ENCODE measurements around the gene AGPAT3.

The AGPAT3 gene

DNA sequence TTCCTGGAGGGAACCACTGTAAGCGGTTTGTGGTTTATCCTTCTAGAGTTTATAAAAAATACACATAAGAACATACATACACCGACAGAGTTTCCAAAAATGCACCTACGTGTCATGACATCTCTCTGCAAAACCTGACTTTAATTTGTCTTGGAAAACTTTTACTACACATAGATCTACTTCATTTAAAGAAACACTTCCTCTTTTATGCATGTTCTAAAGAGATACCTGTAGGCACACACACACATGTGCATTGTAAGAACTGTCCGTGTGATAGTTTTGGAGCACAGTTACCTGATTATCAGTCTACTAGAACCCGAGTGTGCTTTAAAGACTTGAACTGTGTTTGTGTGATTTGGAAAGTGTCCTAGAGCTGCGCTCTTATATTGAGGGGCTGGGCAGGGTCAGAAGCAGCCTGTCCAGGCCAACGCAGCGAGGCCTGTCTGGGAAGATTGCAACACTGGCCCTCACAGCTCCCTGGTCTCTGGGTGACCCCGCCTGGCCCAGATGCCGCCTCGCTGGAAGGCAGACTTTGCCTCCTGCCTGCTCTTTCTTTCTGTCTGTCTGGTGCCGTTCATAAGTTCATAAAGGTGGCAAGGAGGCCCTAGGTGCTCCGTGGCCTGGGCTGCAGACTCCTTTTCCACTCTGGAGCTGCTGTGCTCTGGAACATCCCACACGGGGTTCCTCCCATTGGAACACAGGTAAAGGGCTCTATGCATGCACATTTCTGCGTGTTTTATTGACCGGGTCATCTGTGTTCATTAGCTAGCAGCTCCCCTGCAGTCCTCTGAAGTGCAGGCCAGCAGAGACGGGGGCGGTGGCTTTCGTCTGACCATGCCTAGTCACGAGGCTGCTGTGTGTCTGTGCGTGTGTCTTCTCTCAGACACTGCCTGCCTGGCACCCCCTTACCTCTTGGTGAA lies 46.3 kb downstream of the AGPAT3 start:
- no peak for DNase-seq

DNA sequence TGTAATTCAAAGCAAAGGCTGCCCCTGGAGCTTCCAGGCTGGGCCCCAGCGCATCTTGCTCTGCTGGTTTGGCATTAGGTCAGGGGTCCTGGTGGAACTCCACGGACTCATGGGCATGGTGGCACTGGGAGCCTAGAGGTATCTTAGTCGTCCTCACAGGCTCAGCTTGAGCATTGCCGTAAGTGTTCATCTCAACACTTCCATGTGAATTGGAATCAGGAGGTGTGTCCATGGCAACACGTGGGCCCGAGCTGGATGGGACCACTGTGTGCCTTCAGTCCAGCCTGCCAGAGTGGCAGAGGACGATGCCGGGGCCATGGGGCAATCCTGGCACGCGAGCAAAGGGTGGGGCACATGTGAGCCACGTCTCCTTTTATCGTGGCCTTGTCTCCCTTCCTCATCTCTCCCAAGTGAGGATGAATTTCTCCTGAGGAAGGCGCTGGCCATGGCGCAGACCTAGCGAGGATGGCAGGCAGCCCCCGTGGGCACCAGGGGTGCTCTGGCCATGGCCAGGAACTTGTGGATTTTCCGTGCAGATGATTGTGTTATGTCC lies 47.0 kb downstream of the AGPAT3 start:
- DNase-seq = no peak

DNA sequence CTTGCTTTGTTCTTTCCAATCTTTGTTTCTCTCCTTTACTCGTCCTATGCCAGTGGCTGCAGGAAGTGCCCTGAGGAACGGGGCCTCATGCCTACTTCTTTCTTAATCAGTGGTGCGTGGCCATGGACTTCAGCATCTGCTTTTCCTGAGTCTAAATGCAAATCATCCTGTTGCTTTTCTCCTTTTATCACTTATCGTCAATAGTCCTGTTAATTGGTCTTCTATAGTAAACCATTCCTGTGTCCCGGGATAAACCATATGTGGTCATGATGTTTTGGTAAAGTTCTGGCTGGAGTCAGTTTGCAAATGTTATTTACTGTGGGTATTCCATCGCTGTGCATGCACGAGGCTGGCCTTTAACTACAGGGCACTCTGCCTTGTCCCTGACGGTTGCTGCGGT lies 47.5 kb downstream of the AGPAT3 start:
- DNase-seq = no peak

DNA sequence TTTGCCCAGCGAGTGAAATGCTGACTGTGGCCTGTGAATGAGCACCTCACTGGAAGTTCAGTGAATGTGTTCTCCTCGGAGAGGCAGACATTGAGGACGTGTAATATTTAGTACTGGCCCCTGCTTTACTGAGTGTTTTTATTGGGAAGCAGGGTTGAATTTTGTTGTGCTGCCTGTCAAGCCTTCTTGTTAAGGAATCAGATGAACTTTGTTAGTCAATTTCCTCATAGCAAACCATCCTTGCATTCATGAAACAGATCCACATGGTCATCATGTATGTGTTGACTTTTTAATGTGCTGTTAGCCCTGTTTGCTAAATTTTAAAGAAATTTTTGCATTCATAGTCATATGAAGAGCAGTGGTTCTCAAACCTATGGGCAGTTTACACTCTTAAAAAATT lies 47.9 kb downstream of the AGPAT3 start:
- no peak for DNase-seq

DNA sequence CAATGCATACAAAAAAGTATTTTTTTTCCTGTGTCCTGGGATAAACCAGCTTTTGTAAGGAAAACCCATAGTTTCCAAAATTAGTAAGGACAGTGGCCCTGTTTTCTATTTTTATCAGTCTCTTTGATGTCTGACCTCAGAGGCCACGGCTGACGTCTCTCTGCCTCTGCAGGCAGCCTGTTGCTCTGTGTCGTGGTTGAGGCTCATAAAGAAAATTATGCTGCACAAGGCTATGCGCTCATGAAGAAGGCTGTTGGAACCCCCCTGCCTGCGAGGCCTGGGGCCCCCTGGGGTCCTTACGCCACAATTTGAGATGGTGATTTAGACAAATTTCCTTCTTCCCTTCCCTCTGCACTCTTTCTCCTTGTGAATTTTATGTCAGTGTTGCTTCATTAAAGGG lies 48.9 kb downstream of the AGPAT3 start:
- no peak for DNase-seq

DNA sequence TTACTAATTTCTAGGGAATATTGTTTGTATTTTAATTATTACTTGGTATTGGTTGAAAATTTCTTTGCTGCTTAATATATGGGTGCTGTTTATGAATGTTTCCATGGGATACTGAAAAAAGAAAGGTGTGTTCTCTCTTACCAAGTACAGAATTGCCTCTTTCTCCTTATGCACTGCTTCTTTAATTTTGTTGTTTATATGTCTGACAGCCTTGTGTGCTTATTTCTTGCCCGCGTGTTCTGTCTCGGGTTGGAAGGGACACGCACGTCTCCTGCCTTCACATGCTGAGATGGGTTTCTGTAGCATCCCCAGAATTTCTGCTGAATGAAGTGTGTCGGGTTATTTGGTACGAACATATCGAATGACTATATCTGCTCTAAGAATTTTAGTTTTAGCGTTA lies 51.1 kb downstream of the AGPAT3 start:
- DNase-seq = no peak

DNA sequence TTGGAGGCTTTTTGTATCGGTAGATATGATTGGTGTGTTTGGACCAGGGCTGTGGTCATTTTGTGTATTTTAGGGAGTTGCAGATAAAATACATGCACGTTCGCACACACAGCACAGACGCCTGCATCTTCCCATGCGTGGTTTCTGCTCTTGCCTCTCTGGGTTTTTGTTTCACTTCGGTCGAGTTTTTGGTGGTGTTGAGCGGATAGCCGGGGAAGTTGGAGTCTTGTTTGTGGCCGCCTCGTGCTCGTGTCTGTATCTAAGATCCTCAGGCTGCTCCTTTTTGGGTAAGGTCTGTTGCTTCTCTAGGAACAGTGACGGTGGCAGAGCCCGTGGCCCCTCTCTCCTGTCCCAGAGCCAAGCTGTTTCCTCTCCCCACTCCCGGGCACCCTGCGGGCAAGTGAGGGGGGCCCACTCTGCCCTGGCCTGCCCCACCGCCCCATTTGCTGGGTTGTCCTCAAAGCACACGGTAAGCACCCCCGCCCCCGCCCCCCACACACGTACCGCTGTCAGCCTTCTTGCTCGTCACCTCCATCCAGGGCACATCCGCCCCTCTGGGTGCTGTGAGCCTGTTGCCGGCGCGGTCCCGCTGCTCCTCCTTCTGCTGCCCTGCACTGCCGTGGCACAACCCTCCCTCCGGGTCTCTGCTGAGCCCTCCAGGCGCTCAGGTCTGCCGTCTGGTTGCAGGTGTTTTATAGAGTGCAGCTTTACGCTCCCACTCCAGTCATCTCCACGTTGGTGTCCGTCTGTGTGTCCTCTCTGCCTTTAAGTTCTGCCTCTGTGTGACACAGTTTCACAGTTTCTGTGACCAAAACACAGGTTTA lies 51.9 kb downstream of the AGPAT3 start:
- no peak for DNase-seq

DNA sequence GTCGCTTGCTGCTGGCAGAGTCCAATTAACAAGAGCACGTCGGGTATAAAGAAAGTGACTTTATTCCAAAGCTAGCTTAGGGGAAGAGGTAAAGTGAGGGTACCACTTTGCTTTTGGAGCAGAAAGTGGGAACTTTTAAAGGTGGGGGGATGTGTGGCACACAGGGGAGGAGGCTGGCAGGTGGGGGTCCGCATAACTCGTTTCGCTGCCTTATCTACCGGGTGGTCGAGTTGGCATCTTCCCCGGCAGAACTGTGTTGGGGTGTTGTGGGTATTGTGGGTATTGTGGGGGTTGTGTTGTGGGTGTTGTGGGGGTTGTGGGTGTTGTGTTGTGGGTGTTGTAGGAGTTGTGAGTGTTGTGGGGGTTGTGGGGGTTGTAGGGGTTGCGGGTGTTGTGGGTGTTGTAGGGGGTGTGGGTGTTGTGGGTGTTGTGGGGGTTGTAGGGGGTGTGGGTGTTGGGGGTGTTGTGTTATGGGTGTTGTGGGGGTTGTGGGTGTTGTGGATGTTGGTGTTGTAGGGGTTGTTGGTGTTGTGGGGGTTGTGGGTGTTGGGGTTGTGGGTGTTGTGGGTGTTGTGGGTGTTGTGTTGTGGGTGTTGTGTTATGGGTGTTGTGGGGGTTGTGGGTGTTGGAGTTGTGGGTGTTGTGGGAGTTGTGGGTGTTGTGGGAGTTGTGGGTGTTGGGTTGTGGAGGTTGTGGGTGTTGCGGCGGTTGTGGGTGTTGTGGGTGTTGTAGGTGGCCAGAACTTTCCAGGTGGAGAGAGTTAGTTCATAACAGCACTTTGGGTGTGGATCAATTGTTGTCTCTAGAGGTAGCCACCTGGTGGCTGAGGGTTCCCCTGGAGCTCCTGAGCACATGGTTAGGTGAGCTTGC lies 52.7 kb downstream of the AGPAT3 start:
- DNase-seq = no peak

DNA sequence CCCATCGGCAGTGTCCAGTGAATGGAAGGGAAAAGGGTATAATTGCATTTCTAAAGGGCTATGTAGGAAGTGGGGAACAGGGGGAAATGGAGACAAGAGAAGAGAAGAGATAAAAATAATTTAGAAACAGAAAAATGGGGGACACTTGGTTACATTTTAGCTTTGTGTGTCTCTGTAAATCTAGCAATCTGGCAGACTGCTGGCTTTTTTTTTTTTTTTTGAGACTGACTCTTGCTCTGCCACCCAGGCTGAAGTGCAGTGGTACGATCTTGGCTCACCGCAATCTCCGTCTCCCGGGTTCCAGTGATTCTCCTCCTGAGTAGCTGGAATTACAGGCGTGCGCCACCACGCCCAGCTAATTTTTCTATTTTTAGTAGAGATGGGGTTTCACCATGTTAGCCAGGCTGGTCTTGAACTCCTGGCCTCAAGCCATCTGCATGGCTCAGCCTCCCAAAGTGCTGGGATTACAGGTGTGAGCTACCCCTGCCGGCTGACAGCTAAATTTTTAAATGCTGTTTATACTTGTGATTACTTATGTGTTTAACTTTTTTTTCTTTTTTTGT lies 53.4 kb downstream of the AGPAT3 start:
- no peak for DNase-seq

DNA sequence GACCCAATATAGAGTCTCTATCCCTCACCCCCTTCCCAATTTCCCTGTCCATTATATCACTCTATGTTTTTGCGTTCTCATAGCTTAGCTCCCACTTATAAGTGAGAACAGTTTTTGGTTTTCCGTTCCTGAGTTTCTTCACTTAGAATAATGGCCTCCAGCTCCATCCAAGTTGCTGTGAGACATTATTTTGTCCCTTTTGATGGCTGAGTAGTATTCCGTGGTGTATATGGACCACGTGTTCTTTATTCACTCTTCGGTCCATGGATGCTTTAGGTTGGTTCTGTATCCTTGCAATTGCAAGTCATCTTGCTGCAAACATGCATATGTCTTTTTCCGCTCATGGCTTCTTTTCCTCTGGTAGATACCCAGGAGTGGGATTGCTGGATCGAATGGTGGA lies 54.3 kb downstream of the AGPAT3 start:
- DNase-seq = no peak

DNA sequence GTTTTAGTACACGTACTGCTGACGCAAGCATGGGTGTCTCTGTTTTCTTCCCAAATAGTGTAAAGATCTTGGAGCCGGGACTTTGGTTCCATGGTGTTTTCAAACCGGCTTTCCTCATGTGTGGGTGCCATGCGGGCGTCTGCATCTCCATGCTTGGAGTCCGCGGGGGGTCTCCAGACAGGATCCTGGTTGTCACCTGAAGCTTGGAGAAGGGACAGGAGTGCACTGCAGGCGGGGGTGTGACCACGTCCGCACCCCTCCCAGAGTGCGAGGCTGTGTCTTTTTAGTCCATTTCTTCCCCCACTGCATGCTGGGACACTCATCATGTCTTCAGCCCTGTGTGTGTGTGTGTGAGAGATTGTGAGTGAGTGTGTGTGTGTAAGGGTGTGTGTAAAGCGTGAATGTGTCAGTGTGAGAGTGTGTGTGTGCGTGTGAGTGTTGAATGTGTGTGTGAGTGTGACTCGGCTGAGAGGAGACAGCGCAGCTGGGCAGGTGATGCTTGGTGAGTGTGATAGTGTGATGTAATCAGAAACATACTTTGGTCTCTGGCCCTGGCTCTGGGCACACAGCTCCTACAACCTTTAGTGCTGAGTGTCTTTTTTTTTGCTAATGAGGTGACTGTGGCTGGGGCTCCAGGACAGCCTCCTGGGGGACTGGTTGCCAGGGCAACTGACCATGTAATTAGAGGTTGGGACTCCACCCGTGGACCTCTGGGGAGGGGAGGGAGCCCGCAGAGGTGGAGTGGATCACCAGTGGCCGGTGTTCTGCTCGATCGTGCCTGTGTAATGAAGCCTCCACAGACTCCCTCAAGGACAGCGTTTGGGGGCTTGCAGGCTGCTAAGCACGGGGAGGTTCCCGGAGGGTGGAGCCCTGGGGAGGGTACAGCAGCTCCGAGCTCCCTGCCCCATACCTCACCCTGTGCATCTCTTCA lies 55.1 kb downstream of the AGPAT3 start:
- DNase-seq = no peak

DNA sequence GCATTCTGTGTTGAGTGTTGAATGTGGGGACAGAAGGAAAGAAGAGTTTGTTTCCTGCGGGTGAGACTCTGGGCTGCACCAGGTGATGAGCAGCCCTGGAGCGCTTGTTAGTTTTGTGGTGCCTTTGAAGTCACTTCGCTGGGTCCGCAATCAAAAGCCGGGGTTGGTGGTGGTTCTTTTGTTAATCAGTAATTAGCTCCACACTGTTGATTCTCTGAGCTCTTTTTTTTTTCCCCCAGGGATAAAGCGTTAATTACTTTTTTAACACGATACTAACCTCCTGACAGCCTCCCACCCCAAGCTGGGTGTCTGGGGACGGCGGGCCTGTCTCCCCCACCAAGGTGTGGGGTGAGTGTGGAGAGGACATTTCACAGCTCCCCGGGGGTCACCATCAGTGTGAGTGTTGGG lies 56.6 kb downstream of the AGPAT3 start:
- no peak for DNase-seq

DNA sequence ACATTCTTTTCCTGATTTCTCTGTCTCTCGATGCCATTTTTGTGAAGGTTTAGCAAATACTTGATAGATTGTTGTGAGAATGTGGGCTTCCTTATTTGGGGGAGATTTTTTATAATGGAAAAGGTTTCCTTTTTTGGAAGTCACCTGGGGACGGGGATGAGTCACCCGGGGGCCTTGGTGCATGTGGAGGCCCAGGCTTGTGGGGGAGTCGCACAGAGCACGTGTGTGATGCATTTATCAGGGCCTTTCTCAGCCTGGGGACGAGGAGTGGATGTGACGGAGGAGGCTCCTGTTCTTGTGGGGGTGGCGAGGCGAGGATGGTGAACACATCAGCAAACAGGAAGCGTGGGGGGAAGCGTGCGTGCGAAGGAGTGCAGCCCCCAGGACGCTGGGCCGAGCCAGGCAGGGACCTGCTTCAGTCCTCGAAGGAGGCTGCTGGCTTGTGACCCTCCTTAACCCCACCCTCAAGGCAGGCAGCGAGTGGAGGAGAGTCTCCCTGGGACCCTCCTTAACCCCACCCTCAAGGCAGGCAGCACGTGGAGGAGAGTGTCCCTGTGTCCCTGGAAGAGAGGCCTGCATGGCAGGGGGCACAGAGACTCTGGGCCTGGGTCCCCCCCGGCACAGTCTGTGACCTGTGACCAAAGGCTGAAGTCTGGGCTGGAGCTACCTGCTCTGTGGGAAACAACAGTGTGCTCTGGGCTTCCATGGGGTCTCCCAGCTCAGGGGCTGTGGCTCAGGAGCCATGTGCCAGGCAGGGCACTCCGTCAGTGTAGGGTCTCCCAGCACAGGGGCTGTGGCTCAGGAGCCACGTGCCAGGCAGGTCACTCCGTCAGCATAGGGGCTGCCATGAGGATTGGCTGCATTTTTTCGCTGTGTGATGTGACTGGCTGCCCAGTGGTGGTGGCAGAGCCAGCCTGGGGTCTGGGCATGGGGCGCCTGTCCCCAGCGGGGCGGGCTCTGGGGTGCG lies 57.2 kb downstream of the AGPAT3 start:
- DNase-seq = no peak

DNA sequence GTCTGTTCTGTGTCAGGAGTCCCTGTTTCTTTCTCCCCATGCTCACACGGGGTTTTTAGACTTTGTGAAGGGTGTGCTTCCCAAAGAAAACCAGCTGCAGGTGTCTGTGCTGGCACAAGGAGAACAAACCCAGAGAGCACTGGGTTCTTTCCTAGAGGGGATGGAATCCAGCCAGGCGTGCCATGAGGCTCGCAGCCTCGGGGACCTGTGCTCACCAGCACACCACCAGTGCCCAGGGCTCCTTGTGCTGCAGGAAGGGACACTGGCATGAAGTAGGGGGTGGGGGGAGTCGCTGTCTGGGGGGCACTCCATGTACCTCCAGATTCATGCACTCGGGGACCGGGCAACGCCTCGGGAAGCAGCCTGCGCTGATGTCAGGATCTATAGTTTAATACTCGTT lies 57.9 kb downstream of the AGPAT3 start:
- DNase-seq = no peak

DNA sequence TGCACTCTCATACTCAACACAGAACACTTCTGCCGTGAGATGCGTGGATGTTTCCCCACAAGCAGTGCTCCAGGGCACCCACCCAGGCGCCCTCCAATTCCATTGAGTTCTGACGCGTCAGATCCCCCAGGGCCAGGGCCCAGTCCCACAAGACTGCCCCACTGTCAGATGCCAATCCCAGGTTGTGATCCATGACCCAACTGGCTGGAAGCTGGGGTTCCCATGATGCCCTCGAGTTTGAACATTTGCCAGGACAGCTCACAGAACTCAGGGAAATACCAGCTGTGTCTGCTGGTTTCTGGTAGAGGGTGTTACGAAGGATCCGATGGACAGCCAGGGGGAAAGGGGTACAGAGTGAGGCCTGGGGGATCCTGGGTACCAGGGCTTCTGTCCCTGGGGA lies 58.4 kb downstream of the AGPAT3 start:
- DNase-seq = no peak

DNA sequence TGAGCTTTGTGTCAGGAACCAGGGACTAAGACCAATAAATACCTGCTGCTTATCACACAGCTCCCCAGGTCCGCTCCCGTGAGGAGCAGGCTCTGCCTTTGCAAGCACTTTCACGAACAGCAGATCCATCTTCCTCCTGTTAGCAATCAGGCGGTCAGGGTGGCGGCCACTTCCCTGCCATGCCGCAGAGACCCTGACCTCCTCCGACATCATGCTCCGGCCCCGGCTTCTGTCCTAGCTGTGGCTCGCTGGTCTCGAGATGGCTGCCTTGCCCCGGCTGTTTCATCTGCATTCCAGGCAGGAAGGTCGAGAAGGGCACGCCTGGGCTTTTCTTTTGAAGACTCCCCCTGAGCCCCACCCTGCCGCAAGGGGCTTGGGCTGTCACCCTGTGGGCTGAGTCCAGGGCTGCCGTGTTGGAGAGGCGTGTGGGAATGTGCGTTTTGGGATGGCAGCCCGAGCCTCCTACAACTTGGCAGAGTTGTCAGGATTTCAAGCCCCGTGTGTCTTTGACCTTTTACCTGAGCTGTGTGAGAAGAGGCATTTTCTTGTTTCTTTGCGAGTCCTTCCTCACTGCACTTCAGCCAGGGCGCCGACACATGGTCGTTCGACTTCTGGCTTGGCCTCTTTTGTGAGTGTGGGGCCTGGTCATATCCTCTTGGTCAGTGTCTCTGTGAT lies 59.5 kb downstream of the AGPAT3 start:
- DNase-seq = no peak

DNA sequence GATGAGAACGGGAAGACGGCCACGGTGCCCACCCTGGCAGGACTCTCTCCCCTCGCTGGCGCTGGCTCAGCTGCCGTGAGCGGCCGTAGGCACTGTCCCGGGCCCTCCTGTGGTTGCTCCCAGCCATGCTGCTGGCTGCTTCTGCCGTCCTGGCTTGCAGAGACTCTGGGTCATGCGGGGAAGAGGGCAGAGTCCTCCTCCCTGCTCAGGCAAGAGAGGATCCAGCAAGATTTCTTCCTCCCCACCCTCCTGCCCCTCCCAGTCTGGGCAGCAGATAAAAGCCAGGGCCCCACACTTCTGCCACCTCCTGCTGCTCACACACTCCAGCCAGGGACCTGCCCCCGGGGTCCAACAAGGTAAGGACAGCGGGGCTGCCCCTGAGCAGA lies 60.1 kb downstream of the AGPAT3 start:
- no peak for DNase-seq

DNA sequence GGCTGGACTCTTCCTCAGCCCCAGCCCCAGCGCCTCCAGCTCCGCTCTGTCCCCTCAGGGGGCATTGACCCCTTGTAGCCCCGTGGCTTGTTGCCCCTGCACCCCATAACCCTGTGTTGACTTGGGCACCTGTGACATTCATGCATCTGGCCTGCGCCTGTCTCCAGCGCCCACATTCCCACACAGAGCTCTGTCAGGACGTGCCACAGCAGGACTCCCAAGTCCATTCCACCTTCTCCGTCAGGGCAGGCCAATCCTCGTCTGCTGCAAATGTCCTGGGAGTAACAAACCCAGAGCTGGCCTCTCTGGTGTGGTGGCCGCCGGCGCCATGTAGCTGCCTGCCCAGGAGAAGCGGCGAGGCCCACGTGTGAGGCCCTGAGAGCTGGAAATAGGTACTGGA lies 60.6 kb downstream of the AGPAT3 start:
- no peak for DNase-seq

DNA sequence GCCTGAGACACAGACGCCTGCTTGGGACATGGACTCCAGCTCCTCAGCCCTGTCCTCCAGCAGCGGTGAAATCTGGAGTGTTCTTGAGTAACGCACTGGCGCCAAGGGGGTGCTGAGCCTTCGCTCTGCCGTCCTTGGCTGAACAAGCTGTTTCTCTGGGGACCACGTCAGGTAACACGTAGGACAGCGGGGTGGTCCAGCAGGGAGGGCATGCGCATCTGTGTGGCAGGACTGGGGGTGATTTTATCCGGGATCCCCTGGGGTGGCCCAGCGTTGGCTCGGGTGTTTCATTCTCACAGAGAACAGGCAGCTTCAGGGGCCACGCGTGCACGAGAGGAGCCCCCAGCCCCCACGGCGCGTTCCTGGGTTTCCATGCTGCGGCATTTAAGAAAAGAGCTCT lies 61.2 kb downstream of the AGPAT3 start:
- no peak for DNase-seq
